HepG2 (cell line): ENCODE results near the gene DDX1. TPM values are rescaled to one million over a fixed set of nuclear protein-coding genes. Genes with fewer than 3 reads are reported as not detected.

Experiments
- DZIP1 ChIP-seq: sonication (generic); formaldehyde crosslinking; IDR thresholded peaks from 2 replicates; pipeline ENCODE4 v1.5.0; 2020; ENCODE audit warnings: mild to moderate bottlenecking, missing genetic modification reagents
- FOSL2 ChIP-seq: sonication (generic); formaldehyde crosslinking; IDR thresholded peaks from 2 replicates; pipeline ENCODE4 v1.4.0; 2020; ENCODE audit warnings: missing genetic modification reagents
- HNRNPLL ChIP-seq: fragments of 200-400 bp; formaldehyde crosslinking; IDR thresholded peaks from 2 replicates; pipeline ENCODE4 v1.6.1; 2017; ENCODE audit warnings: mild to moderate bottlenecking, low read depth, low read length; ENCODE audit not compliant: poor library complexity, severe bottlenecking
- HOXA9 ChIP-seq: sonication (generic); formaldehyde crosslinking; IDR thresholded peaks from 2 replicates; pipeline ENCODE4 v1.8.1; 2022; ENCODE audit warnings: missing genetic modification reagents, mild to moderate bottlenecking, moderate library complexity, borderline replicate concordance
- NR2F6 ChIP-seq, 2 experiments: IDR thresholded peaks; 2 replicates each; pipeline ENCODE4 v1.6.1; 2016; ENCODE audit warnings: antibody characterized with exemption in 1 of 2, mild to moderate bottlenecking in 1 of 2
- RAD21 ChIP-seq: fragments of 450-650 bp; formaldehyde crosslinking; IDR thresholded peaks from 2 replicates; pipeline ENCODE4 v1.5.0; 2020; ENCODE audit warnings: mild to moderate bottlenecking
- RBM39 ChIP-seq: fragments of 200-400 bp; formaldehyde crosslinking; IDR thresholded peaks from one replicate; pipeline ENCODE4 v1.6.1; 2018; ENCODE audit warnings: antibody characterized with exemption, mild to moderate bottlenecking, low read depth, low read length; ENCODE audit not compliant: poor library complexity, severe bottlenecking
- REL ChIP-seq: sonication (generic); formaldehyde crosslinking; conservative IDR thresholded peaks from 2 replicates; pipeline ENCODE4 v1.8.0; 2022; ENCODE audit warnings: mild to moderate bottlenecking, missing genetic modification reagents, moderate library complexity
- SMAD9 ChIP-seq: sonication (generic); formaldehyde crosslinking; IDR thresholded peaks from 2 replicates; pipeline ENCODE4 v1.5.1; 2020; ENCODE audit warnings: mild to moderate bottlenecking, missing genetic modification reagents
- SNAPC2 ChIP-seq: sonication (generic); formaldehyde crosslinking; IDR thresholded peaks from 2 replicates; pipeline ENCODE4 v1.8.1; 2022; ENCODE audit warnings: mild to moderate bottlenecking, missing genetic modification reagents
- SOX6 ChIP-seq, 2 experiments: fragments of 450-650 bp in 1 of 2; sonication (generic) in 1 of 2; formaldehyde crosslinking in 1 of 2; IDR thresholded peaks; 2 replicates each; pipeline versions ENCODE4 v1.4.0 to v1.6.1; 2017 to 2020; ENCODE audit warnings: antibody characterized with exemption in 1 of 2, mild to moderate bottlenecking in 1 of 2, missing genetic modification reagents in 1 of 2
- TMF1 ChIP-seq: sonication (generic); formaldehyde crosslinking; IDR thresholded peaks from 2 replicates; pipeline ENCODE4 v1.8.1; 2022; ENCODE audit warnings: low read depth, missing genetic modification reagents
- ZFP36L1 ChIP-seq: sonication (generic); formaldehyde crosslinking; IDR thresholded peaks from 2 replicates; pipeline ENCODE4 v1.8.0; 2022; ENCODE audit warnings: mild to moderate bottlenecking, missing genetic modification reagents, moderate library complexity
- ZNF136 ChIP-seq: sonication (generic); formaldehyde crosslinking; IDR thresholded peaks from 2 replicates; pipeline ENCODE4 v1.8.1; 2022; ENCODE audit warnings: low read depth, mild to moderate bottlenecking, moderate library complexity, missing genetic modification reagents
- ZNF317 ChIP-seq: sonication (generic); formaldehyde crosslinking; IDR thresholded peaks from 2 replicates; pipeline ENCODE4 v1.5.0; 2020; ENCODE audit warnings: mild to moderate bottlenecking, missing genetic modification reagents
- ZNF598 ChIP-seq: sonication (generic); formaldehyde crosslinking; IDR thresholded peaks from 2 replicates; pipeline ENCODE4 v1.5.1; 2020; ENCODE audit warnings: mild to moderate bottlenecking, missing genetic modification reagents, borderline replicate concordance
- polyA plus RNA-seq, 8 experiments: library from polyadenylated mRNA; depleted of rRNA in 3 of 8; stranded (reverse) in 7 of 8; unstranded in 1 of 8; fragments of >200 nt; fragmentation: Illumina TruSeq in 4 of 8; extraction: Trizol in 4 of 8; gene quantifications; 2 replicates each; pipeline versions ENCODE4 v1.2.1 to v1.2.3, GENCODE V29; 2011 to 2016; ENCODE audit warnings: low read depth in 4 of 8, missing spikeins in 1 of 8, mixed read lengths in 1 of 8; ENCODE audit not compliant: insufficient read depth in 1 of 8
- total RNA-seq, 5 experiments: library from RNA; depleted of rRNA; stranded (reverse); fragments of >200 nt; fragmentation: Illumina TruSeq; extraction: Trizol; gene quantifications; 2 replicates each; pipeline ENCODE4 v1.2.3, GENCODE V29; 2016; ENCODE audit warnings: low read depth in 1 of 5
- TF ChIP-seq, protein P1 (sequence below): conservative IDR thresholded peaks from 2 replicates; pipeline ENCODE4 v1.6.1; 2018; ENCODE audit warnings: missing genetic modification reagents
- TF ChIP-seq, protein P2 (sequence below): sonication (generic); formaldehyde crosslinking; IDR thresholded peaks from 2 replicates; pipeline ENCODE4 v1.4.0; 2020; ENCODE audit warnings: low read depth, mild to moderate bottlenecking, missing genetic modification reagents
- TF ChIP-seq, protein P3 (sequence below): sonication (generic); formaldehyde crosslinking; IDR thresholded peaks from 2 replicates; pipeline ENCODE4 v1.5.0; 2020; ENCODE audit warnings: mild to moderate bottlenecking, missing genetic modification reagents
- TF ChIP-seq, protein P4 (sequence below): sonication (generic); formaldehyde crosslinking; IDR thresholded peaks from 2 replicates; pipeline ENCODE4 v1.8.1; 2023; ENCODE audit warnings: mild to moderate bottlenecking, inconsistent platforms, moderate library complexity, missing genetic modification reagents, borderline replicate concordance

The DDX1 gene
- total and polyA plus RNA-seq, 2 of the 13 experiments (the other 11 are each of a cell fraction or from before 2014, with no cell fraction given) = 81.6 to 130 TPM

DNA sequence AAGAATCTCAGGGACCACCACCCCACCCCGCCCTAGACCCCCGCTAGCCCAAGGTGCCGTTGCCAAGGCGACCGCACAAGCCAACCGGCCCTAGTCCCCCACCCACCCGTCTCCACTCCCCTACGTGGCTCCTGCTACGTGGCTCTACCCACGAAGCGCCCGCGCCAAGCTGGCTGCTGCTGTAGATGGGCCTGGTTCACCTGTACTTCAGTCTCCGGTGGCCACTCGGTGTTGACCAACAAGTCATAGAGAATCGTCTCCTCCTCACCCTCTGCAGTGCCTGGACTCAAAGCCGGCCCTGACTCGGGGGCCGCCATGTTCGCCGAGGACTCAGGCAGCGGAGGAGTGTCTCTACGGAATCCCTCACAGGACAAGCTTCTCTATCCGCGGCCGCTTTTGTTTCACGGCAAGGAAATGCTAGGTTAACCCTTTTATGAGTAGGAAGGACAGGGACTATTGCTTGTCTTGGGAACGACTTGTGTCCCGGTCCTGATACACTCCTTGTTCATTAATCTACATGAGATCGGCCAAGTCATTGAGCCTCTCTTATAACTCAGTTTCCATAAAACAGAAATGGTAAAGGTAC lies 30.6 kb upstream of the DDX1 start, which contains the start of gene NBAS (continued):
- TF ChIP-seq SMAD9 = no peak
- TF ChIP-seq, protein P1, sequence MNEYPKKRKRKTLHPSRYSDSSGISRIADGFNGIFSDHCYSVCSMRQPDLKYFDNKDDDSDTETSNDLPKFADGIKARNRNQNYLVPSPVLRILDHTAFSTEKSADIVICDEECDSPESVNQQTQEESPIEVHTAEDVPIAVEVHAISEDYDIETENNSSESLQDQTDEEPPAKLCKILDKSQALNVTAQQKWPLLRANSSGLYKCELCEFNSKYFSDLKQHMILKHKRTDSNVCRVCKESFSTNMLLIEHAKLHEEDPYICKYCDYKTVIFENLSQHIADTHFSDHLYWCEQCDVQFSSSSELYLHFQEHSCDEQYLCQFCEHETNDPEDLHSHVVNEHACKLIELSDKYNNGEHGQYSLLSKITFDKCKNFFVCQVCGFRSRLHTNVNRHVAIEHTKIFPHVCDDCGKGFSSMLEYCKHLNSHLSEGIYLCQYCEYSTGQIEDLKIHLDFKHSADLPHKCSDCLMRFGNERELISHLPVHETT (CRISPR knock-in tag) = 0 out of 2 replicates have a peak, but pooled peaks have one; percentile 56
- TF ChIP-seq RBM39 = no peak
- no peak for TF ChIP-seq ZNF598 (CRISPR knock-in tag)
- peak; percentile 51 for TF ChIP-seq NR2F6 (IDR thresholded peaks at IDR 0.05)
- peak; percentile 44; the same call in 1 of the 2 replicates for TF ChIP-seq NR2F6 (CRISPR knock-in tag; IDR thresholded peaks at IDR 0.05)
- TF ChIP-seq, protein P2, sequence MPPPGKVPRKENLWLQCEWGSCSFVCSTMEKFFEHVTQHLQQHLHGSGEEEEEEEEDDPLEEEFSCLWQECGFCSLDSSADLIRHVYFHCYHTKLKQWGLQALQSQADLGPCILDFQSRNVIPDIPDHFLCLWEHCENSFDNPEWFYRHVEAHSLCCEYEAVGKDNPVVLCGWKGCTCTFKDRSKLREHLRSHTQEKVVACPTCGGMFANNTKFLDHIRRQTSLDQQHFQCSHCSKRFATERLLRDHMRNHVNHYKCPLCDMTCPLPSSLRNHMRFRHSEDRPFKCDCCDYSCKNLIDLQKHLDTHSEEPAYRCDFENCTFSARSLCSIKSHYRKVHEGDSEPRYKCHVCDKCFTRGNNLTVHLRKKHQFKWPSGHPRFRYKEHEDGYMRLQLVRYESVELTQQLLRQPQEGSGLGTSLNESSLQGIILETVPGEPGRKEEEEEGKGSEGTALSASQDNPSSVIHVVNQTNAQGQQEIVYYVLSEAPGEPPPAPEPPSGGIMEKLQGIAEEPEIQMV (CRISPR knock-in tag) = peak; percentile 56; the same call in 1 of the 2 replicates
- TF ChIP-seq SNAPC2 (CRISPR knock-in tag) = peak; percentile 94
- peak; percentile 59 for TF ChIP-seq FOSL2
- TF ChIP-seq ZFP36L1 = 0 out of 2 replicates have a peak, but pooled peaks have one; percentile 41
- TF ChIP-seq REL (CRISPR knock-in tag) = no peak
- TF ChIP-seq, protein P3, sequence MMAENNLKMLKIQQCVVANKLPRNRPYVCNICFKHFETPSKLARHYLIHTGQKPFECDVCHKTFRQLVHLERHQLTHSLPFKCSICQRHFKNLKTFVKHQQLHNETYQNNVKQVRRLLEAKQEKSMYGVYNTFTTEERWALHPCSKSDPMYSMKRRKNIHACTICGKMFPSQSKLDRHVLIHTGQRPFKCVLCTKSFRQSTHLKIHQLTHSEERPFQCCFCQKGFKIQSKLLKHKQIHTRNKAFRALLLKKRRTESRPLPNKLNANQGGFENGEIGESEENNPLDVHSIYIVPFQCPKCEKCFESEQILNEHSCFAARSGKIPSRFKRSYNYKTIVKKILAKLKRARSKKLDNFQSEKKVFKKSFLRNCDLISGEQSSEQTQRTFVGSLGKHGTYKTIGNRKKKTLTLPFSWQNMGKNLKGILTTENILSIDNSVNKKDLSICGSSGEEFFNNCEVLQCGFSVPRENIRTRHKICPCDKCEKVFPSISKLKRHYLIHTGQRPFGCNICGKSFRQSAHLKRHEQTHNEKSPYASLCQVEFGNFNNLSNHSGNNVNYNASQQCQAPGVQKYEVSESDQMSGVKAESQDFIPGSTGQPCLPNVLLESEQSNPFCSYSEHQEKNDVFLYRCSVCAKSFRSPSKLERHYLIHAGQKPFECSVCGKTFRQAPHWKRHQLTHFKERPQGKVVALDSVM = no peak; the same call in 1 of the 2 replicates
- TF ChIP-seq HOXA9 (CRISPR knock-in tag) = no peak; the same call in 1 of the 2 replicates
- no peak for TF ChIP-seq ZNF136 (CRISPR knock-in tag)
- no peak for TF ChIP-seq SOX6 (IDR thresholded peaks at IDR 0.05)
- peak; percentile 68; the same call in 1 of the 2 replicates for TF ChIP-seq SOX6 (CRISPR knock-in tag; IDR thresholded peaks at IDR 0.05)
- no peak; the same call in 1 of the 2 replicates for TF ChIP-seq RAD21 (CRISPR knock-in tag)
- TF ChIP-seq HNRNPLL = peak; percentile 45
- TF ChIP-seq, protein P4, sequence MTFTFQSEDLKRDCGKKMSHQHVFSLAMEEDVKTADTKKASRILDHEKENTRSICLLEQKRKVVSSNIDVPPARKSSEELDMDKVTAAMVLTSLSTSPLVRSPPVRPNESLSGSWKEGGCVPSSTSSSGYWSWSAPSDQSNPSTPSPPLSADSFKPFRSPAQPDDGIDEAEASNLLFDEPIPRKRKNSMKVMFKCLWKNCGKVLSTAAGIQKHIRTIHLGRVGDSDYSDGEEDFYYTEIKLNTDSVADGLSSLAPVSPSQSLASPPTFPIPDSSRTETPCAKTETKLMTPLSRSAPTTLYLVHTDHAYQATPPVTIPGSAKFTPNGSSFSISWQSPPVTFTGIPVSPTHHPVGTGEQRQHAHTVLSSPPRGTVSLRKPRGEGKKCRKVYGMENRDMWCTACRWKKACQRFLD (CRISPR knock-in tag) = no peak
- TF ChIP-seq TMF1 (CRISPR knock-in tag) = no peak
- no peak for TF ChIP-seq DZIP1
- no peak for TF ChIP-seq ZNF317 (CRISPR knock-in tag)
